GM12801 (cell line): ENCODE data around the gene MAML2.

Experiments used
- TF ChIP-seq, protein P1 (sequence below): IDR thresholded peaks from one replicate; pipeline ENCODE4 v1.5.1; 2011; ENCODE audit warnings: control low read depth; ENCODE audit not compliant: insufficient read length; ENCODE audit errors: extremely low read depth

The MAML2 gene

DNA sequence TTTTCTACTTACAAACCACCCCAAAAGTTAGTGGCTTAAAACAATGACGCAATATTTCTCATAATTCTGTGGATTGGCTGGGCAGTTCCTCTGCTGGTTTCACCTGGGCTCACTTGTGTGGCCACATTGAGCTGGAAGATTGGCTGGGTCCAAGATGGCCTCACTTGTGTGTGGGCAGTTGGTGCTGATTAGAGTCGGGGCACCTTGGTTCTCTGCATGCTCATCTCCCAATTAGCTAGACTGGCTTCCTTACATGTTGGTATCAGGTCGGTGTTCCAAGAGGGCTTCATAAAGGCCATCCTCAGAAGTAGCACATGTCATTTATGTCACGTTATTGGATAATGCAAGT lies 12.5 kb downstream of the MAML2 start:
- TF ChIP-seq, protein P1, sequence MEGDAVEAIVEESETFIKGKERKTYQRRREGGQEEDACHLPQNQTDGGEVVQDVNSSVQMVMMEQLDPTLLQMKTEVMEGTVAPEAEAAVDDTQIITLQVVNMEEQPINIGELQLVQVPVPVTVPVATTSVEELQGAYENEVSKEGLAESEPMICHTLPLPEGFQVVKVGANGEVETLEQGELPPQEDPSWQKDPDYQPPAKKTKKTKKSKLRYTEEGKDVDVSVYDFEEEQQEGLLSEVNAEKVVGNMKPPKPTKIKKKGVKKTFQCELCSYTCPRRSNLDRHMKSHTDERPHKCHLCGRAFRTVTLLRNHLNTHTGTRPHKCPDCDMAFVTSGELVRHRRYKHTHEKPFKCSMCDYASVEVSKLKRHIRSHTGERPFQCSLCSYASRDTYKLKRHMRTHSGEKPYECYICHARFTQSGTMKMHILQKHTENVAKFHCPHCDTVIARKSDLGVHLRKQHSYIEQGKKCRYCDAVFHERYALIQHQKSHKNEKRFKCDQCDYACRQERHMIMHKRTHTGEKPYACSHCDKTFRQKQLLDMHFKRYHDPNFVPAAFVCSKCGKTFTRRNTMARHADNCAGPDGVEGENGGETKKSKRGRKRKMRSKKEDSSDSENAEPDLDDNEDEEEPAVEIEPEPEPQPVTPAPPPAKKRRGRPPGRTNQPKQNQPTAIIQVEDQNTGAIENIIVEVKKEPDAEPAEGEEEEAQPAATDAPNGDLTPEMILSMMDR: no peak

DNA sequence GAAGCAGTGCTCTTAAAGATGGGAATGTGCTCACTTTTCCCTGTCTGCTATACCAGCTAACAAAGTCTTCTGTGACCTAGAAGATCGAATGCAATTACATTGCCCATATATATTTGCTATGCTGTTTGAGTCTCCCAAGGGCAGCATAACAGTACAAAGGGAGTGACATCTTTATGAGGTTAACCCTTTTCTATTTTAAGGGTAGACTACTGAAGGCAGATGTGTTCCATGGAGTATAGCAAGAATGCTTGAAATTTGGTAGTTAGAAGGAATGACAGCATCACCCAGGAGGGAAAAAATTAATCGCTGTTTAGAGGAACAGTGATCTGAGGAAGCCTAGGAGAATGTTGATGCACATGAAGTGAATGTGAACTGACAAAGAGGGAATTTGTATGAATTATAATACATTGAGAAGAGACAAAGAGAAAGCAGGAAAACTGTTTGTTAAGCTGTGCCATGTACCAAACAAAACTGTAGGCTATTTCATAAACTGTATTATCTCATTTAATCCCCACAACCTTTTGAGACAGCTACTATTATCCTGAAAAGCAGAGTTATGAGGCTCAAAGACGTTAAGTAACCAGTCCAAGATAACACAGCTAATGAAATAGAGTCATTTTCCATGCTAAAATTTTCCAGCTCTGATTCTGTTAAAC lies 13.0 kb downstream of the MAML2 start:
- TF ChIP-seq, protein P1: no peak

DNA sequence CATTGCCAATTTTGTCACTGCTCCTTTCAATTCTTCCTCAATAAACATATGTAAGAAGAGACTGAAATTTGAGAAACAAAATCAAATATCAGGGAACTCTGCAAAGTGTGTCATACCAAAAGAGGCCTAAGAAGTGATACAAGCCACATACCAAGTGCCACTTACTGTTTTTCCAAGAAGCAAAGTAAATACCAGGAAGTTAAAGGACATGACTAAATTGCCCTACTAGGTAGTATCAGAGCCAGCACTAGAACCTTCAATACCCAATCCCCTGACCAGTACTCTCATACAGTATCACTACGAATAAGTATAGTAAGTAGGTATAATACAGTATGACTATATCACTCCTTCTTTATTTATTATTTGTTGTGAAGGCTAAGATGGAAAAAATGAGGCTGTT lies 13.6 kb downstream of the MAML2 start:
- TF ChIP-seq, protein P1: no peak

DNA sequence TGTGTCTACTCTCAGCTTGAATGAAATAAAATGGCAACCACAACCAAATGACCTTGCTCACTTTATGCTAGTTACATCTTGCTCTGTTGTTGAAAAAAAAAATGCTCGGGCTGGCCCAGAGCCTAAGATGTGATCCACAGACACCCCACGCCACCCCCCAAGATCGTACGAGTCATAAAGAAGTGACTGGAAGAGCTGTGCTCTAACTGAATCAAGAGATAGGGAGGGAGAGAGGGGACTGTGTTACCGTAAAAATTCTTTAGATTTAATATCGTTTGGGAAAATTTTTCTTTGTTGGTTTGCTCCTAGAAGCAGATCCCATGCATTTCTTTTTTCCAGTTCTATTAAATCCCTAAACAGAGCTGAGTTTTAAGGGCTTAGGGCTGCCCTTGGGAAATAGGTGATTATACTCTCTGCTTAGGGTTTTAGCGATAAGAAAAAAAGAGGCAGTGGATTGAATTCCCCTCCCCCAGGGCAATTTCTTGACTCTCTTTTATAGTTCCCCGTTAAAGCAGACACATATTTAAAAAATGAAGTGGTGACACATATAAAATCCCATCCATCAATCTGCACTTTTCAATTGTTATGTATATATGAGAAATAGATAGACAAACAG lies 14.5 kb downstream of the MAML2 start:
- TF ChIP-seq, protein P1: no peak

DNA sequence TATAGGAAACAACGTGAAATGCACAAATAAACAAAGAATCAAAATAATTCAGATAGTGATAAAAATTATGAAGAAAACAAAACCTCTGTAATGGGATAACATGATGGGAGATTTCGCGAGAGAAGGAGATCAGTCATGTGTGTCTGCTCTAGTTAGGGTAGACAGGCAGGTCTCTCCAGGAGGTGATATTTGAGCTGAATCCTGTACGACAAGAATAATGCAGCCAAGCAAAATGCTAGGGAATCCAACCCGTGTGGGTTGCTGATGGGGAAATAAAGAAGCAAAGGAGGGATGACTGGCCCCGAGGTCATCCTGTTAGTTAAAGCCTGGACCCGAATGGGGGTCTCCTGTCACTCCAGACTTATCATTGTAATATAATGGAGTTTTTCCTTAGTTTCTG lies 16.0 kb downstream of the MAML2 start:
- TF ChIP-seq, protein P1: no peak

DNA sequence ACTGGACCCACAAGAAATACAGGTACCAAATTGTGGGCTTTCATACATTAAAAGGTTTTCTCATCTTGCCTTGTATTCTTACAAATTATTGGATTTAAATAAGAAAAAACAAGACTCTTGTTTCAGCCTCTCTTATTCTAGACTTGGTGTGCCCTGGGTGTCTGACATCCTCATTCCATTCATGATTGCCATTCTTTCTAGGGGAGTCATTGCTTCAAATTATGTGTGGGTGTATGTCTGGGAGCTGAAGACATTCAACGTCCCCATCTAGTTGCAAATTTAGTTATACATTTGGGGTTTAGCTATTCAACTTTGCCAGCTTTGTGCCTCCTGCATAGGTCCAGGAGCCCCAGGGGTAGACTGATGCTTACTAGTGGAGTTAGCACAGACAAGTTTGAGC lies 18.1 kb downstream of the MAML2 start:
- TF ChIP-seq, protein P1: no peak

DNA sequence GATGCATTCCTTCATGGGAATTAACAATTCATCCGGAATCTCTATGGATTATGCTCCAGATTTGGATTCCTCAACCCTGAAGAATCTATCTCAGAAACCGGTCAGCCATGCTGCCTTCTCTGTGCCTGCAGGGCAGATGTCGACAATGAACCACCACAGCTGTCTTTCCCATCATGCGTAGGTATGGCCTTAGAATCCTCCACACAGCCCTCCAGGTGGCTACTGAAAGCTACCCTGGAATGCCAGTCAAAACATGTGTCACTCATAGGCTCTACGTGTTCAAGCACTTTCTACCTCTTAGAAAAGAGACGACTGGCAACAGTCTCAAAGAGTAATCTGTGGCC lies 19.4 kb downstream of the MAML2 start:
- TF ChIP-seq, protein P1: no peak
